Stimulated activated naive CD8-positive, alpha-beta T cell treated with anti-CD3 and anti-CD28 coated beads, Interleukin-15, amount 100 ng/mL, for 72 hours (primary cell): ENCODE results near the gene TMEM121B.
A peak's percentile ranks its signal among the peaks of the same experiment; 100 is the strongest.

Source experiments
- ATAC-seq: fragments of 150-1000 bp; cut with Tn5 transposase; 2 replicates; pipeline ENCODE4 v1.10.0; 2021; ENCODE audit warnings: mild to moderate bottlenecking, moderate library complexity
- DNase-seq, 2 donors: peaks; one replicate each; pipeline ENCODE4 v3.0.0; 2021 to 2022
- H3K27ac Mint-ChIP-seq, 2 donors: one replicate each; pipeline ENCODE4 v1.8.0; 2022; ENCODE audit warnings: mild to moderate bottlenecking in 2 of 2, mixed read lengths in 2 of 2, moderate library complexity in 2 of 2
- H3K27me3 Mint-ChIP-seq: one replicate; pipeline ENCODE4 v1.8.0; 2022; ENCODE audit warnings: mixed read lengths
- H3K4me1 Mint-ChIP-seq: one replicate; pipeline ENCODE4 v1.8.0; 2022; ENCODE audit warnings: mild to moderate bottlenecking, mixed read lengths
- H3K4me3 Mint-ChIP-seq, 2 donors: one replicate each; pipeline ENCODE4 v1.8.0; 2022; ENCODE audit warnings: mild to moderate bottlenecking in 2 of 2, mixed read lengths in 2 of 2, moderate library complexity in 1 of 2
- H3K9me3 Mint-ChIP-seq, 2 donors: one replicate each; pipeline ENCODE4 v1.8.0; 2022; ENCODE audit warnings: mixed read lengths in 2 of 2

Gene TMEM121B

DNA sequence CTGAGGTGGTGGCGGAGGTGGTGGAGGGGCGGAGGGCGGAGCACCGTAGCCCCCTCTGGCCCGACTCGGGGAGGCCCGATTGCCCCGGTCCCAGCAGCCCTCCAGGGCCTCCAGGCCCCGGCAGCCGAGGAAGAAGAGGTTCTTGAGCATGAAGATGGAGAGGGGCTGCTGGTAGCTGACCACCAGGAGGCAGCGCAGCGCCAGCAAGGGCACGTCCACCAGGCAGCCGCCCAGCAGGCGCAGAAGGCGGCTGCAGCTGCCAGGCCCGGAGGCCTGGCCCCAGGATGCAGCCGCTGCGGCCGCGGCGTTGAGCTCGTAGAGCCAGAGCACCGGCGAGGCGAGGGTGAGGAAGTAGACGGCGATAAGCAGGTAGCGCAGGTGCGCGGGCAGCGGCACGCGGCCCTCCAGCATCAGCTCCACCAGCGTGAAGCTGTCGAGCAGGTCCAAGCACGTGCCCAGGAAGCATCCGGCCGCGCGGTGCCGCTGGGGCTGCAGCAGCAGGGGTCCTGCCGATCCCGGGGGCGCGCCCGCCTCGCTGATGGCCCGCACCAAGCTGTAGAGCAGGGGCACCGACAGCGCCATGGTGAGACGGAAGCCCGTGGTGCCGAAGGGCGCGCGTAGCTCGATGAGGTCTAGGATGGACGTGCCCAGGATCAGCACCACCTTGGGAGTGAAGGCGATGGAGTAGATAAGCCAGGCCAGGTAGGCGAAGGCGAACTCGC is 1.5 kb downstream of the TMEM121B start:
- no peak overlapping the region for H3K27ac Mint-ChIP-seq
- no peak for DNase-seq
- peak; percentile 7 for ATAC-seq
- H3K9me3 Mint-ChIP-seq, result no peaks in the 10 kb centered on the region
- H3K4me3 Mint-ChIP-seq, result peak overlapping the region; percentile 71 to 74
- peaks cover 64% of the 10 kb centered on the region for H3K4me1 Mint-ChIP-seq
- H3K27me3 Mint-ChIP-seq, result peaks cover 47% of the 10 kb centered on the region

DNA sequence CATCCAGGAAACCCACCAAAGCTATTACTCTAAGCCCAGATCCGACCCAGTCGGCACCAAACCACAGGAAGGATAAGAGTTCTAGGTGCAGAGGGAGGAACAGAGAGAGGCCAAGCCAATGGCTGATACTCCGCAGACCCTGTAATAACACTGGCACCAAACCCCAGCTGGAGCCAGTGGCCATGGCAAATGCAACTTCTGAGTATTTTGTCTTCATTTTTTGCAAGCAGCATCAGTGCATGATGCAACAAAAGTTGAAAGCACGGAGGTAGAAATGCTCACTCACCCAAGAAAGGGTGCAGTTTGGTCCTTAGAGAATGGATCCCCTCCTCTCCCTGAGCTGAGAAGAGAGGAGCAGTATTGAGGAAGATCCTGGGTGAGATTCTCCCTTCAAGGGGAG is 2.8 kb downstream of the TMEM121B start:
- H3K4me1 Mint-ChIP-seq, result peaks cover 70% of the 10 kb centered on the region

DNA sequence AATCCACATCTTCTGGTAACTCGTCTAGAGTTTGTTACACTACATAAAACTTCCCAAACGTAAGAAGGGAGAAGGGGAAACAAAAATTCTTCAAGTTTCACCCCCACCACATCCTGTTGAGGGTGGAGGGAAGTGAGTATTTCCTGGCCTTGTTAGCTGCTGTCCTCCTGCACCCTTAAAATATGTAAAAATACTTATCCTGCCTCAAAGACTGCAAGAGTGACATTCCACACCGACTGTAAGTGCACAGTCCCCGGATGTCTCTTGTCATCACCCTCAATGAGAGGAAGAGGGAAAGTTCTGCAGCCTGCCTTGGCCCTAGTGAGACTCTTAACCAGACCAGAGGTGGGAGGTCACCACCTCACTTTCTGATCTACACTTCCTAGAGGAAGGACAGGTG is 3.3 kb downstream of the TMEM121B start:
- peaks cover 40% of the 10 kb centered on the region for H3K27me3 Mint-ChIP-seq
- H3K4me3 Mint-ChIP-seq, result peak overlapping the region; percentile 60 to 74
- ATAC-seq (peak; percentile 45), DNase-seq (no peak)
- no peaks in the 10 kb centered on the region for H3K9me3 Mint-ChIP-seq
- peaks cover 70% of the 10 kb centered on the region for H3K4me1 Mint-ChIP-seq
- H3K27ac Mint-ChIP-seq, result peak overlapping the region in 1 of 2 donors; percentile 44

More for the DNA sequence above, 2.8 kb downstream of the TMEM121B start:
- DNase-seq, result no peak
- ATAC-seq, result no peak
- peak overlapping the region; percentile 60 to 74 for H3K4me3 Mint-ChIP-seq
- no peaks in the 10 kb centered on the region for H3K9me3 Mint-ChIP-seq
- peaks cover 44% of the 10 kb centered on the region for H3K27me3 Mint-ChIP-seq
- peak overlapping the region; percentile 29 to 44 for H3K27ac Mint-ChIP-seq

GRCh38 chr22:17117400-17117799 is 3.8 kb downstream of the TMEM121B start:
- ATAC-seq, result no peak
- peaks cover 70% of the 10 kb centered on the region for H3K4me1 Mint-ChIP-seq
- H3K4me3 Mint-ChIP-seq, result peak overlapping the region; percentile 60 to 74
- H3K27ac Mint-ChIP-seq, result peak overlapping the region in 1 of 2 donors; percentile 79
- H3K27me3 Mint-ChIP-seq, result peaks cover 35% of the 10 kb centered on the region
- no peak for DNase-seq
- H3K9me3 Mint-ChIP-seq, result no peaks in the 10 kb centered on the region

GRCh38 chr22:17116572-17117330 is 4.4 kb downstream of the TMEM121B start:
- peak overlapping the region; percentile 70 to 75 for H3K4me3 Mint-ChIP-seq
- no peaks in the 10 kb centered on the region for H3K9me3 Mint-ChIP-seq
- H3K27me3 Mint-ChIP-seq, result peaks cover 28% of the 10 kb centered on the region
- H3K27ac Mint-ChIP-seq, result peak overlapping the region; percentile 16 to 82
- DNase-seq (no peak), ATAC-seq (no peak)
- H3K4me1 Mint-ChIP-seq, result peaks cover 69% of the 10 kb centered on the region

DNA sequence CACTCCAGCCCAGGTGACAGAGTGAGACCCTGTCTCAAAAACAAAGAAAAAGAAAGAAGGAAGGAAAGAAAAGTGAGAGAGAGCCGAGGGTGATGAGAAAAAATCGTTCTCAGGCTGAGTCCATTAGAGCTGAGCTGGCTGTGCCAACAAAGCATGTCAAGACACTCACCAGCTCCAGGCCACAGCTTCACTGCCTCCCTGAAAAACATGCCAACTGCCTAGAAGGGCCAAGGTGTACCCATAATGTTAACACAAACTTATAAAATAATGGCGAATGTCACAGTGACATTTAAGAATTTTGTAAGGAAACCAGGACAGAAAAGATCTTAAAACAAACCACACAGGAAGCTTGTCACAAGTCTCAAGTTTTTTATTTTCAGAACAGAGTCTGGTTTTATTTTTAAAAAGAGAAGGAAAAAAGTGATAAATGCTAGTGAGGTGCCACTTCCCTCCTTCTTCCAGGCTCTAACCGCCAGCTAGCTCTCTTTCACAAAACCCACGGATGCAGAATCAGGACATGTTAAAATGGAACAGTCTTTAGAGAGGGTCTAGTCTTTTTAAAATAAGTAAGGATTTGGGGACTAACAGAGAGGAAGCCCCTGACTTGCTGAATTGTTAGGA is 5.1 kb downstream of the TMEM121B start:
- Mint-ChIP-seq H3K9me3 (no peaks in the 10 kb centered on the region), H3K4me3 (peak overlapping the region; percentile 70 to 75), H3K27ac (peak overlapping the region; percentile 35 to 87), H3K27me3 (peaks cover 21% of the 10 kb centered on the region), H3K4me1 (peaks cover 66% of the 10 kb centered on the region)
- ATAC-seq, result no peak
- no peak for DNase-seq

GRCh38 chr22:17115236-17115635 is 5.9 kb downstream of the TMEM121B start:
- Mint-ChIP-seq H3K4me3 (no peak overlapping the region), H3K9me3 (no peaks in the 10 kb centered on the region), H3K4me1 (peaks cover 72% of the 10 kb centered on the region), H3K27ac (peak overlapping the region in 1 of 2 donors; percentile 35), H3K27me3 (peaks cover 20% of the 10 kb centered on the region)
- ATAC-seq (no peak), DNase-seq (no peak)

- H3K9me3 Mint-ChIP-seq, result no peaks in the 10 kb centered on the region
- peaks cover 16% of the 10 kb centered on the region for H3K27me3 Mint-ChIP-seq
- ATAC-seq, result no peak
- H3K27ac Mint-ChIP-seq, result peak overlapping the region in 1 of 2 donors; percentile 77
- peaks cover 69% of the 10 kb centered on the region for H3K4me1 Mint-ChIP-seq
- no peak overlapping the region for H3K4me3 Mint-ChIP-seq
- no peak for DNase-seq
Observed at GRCh38 chr22:17114898-17115235, 6.3 kb downstream of the TMEM121B start.

GRCh38 chr22:17114173-17114897 is 6.8 kb downstream of the TMEM121B start:
- H3K9me3 Mint-ChIP-seq, result no peaks in the 10 kb centered on the region
- H3K4me1 Mint-ChIP-seq, result peaks cover 64% of the 10 kb centered on the region
- H3K27ac Mint-ChIP-seq, result peak overlapping the region in 1 of 2 donors; percentile 77
- H3K4me3 Mint-ChIP-seq, result no peak overlapping the region
- ATAC-seq (no peak), DNase-seq (no peak)
- H3K27me3 Mint-ChIP-seq, result peaks cover 11% of the 10 kb centered on the region

- Mint-ChIP-seq H3K4me3 (no peak overlapping the region), H3K27me3 (peaks cover 3% of the 10 kb centered on the region), H3K4me1 (peaks cover 56% of the 10 kb centered on the region), H3K27ac (no peak overlapping the region), H3K9me3 (no peaks in the 10 kb centered on the region)
- DNase-seq, result no peak
- no peak for ATAC-seq
Observed at GRCh38 chr22:17113600-17113999, 7.6 kb downstream of the TMEM121B start.

GRCh38 chr22:17112491-17113042 is 8.6 kb downstream of the TMEM121B start:
- no peak overlapping the region for H3K4me3 Mint-ChIP-seq
- ATAC-seq, result no peak
- H3K27me3 Mint-ChIP-seq, result no peaks in the 10 kb centered on the region
- H3K9me3 Mint-ChIP-seq, result no peaks in the 10 kb centered on the region
- H3K27ac Mint-ChIP-seq, result no peak overlapping the region
- H3K4me1 Mint-ChIP-seq, result peaks cover 51% of the 10 kb centered on the region
- DNase-seq, result no peak

GRCh38 chr22:17110791-17111550 is 10.2 kb downstream of the TMEM121B start:
- Mint-ChIP-seq H3K4me1 (peaks cover 51% of the 10 kb centered on the region), H3K9me3 (no peaks in the 10 kb centered on the region), H3K27me3 (no peaks in the 10 kb centered on the region), H3K4me3 (no peak overlapping the region), H3K27ac (peak overlapping the region in 1 of 2 donors; percentile 44)
- DNase-seq (no peak), ATAC-seq (no peak)

DNA sequence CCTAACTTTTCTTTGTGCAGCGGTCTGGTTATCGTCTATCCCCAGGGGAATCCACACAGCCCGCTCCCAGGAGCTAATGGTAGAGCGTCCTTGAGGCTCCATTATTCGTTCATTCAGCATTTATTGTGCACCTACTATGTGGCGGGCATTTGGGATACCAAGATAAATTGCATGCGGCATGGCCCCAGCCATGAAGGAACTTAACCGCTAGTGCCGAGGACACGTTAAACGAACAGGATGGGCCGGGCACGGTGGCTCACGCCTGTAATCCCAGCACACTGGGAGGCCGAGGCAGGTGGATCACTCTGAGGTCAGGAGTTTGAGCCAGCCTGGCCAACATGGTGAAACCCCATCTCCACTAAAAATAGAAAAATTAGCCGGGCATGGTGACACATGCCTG is 11.2 kb downstream of the TMEM121B start:
- peaks cover 48% of the 10 kb centered on the region for H3K4me1 Mint-ChIP-seq
- H3K4me3 Mint-ChIP-seq, result no peak overlapping the region
- no peaks in the 10 kb centered on the region for H3K9me3 Mint-ChIP-seq
- no peak overlapping the region for H3K27ac Mint-ChIP-seq
- H3K27me3 Mint-ChIP-seq, result no peaks in the 10 kb centered on the region
- ATAC-seq (no peak), DNase-seq (no peak)

GRCh38 chr22:17109113-17109865 is 11.9 kb downstream of the TMEM121B start:
- Mint-ChIP-seq H3K9me3 (no peaks in the 10 kb centered on the region), H3K4me1 (peaks cover 41% of the 10 kb centered on the region), H3K27ac (peak overlapping the region in 1 of 2 donors; percentile 41)

More at GRCh38 chr22:17109113-17109865, 11.9 kb downstream of the TMEM121B start:
- ATAC-seq (no peak), DNase-seq (no peak)
- Mint-ChIP-seq H3K27me3 (no peaks in the 10 kb centered on the region), H3K4me3 (no peak overlapping the region)
